GM18520 (cell line): Measurements from ENCODE around the gene SLC13A4.
"Not testable (repeated sequence)": the region's sequence is repeated elsewhere in the genome, so short reads cannot be mapped to it uniquely, and the experiment has no call there.

ENCODE experiments used
- ATAC-seq: cut with Tn5 transposase; IDR thresholded peaks from one replicate; pipeline ENCODE4 v1.9.1; 2021; ENCODE audit not compliant: unreplicated experiment

SLC13A4 gene

DNA sequence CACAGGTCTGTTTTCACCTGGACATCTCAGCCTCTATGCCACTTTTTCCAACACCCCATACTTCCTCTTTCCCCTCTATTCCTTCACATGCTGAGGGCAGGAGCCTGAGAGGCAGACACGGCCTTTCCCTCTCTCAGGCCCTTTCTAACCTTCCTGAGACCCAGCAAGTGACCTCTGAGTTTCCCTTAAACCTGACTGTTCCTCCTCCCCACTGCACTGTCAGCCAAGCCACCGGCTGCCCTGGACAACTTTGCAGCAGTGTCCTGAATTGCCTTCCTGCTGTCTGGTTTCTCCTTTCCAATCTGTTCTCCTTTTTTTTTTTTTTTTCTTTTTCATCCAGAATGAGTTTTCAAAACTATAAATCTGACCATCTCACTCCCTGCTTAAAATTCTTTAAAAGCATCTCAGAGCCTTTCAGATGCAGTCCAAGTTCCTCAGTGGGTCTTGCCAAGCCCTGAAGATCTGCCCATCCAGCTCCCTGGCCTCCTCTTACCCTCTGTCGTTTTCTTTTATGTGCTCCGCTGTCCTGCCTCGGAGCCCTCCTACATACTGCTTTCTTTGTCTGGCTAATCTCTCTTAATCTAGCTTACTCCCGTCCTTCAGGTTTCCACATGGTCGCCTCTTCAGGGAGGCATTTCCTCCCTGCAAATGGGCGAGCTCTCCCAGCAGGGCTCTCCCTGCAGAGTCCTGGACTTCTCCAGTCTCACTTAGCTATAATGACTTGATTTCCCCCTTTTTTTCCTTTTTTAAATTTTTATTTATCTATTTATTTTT lies 30.5 kb downstream of the SLC13A4 start:
- ATAC-seq: no peak

DNA sequence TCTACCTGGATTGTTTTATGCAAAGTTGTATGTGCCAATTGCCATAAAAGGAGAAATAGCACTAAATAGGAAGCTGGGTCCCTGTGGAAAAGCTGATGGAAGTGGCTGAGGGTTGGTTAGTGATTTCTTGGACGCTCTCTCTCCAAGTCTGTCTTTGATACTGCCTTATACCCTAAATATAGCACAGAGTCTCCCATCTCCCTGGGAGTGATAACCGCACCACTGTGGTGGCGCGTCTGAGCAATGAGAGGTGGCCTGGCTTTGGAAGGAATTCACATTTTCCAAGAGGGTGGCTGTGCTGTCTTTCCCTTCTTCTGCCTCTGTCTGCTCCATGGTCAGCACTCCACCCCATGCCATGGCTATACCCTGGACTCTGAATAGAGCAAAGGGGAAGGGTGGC lies 34.4 kb downstream of the SLC13A4 start:
- no peak for ATAC-seq

- not testable (repeated sequence) for ATAC-seq
Measured at GRCh38 chr7:135692606-135693005, 35.4 kb downstream of the SLC13A4 start.

- ATAC-seq: no peak
Measured at GRCh38 chr7:135692055-135692454, 35.9 kb downstream of the SLC13A4 start.

GRCh38 chr7:135690566-135690965 lies 37.4 kb downstream of the SLC13A4 start:
- ATAC-seq: no peak

DNA sequence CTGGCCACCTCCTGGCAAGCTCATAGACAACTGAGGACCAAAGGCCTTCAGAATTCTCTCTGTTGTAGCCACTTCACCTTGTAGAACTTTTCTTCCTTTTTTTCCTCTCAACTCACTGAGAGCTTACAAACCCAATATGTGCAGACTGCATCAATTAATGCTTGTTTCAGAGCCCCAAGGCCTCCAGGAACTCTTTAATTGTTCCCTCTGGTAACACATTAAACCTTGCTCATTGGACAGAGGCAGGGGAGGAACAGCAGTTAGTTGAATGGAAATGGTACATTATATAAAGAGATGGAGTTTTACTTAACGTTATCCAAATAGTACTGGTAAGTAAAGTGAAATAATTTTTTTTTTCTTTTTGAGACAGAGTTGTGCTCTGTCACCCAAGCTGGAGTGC lies 40.5 kb downstream of the SLC13A4 start:
- no peak for ATAC-seq

DNA sequence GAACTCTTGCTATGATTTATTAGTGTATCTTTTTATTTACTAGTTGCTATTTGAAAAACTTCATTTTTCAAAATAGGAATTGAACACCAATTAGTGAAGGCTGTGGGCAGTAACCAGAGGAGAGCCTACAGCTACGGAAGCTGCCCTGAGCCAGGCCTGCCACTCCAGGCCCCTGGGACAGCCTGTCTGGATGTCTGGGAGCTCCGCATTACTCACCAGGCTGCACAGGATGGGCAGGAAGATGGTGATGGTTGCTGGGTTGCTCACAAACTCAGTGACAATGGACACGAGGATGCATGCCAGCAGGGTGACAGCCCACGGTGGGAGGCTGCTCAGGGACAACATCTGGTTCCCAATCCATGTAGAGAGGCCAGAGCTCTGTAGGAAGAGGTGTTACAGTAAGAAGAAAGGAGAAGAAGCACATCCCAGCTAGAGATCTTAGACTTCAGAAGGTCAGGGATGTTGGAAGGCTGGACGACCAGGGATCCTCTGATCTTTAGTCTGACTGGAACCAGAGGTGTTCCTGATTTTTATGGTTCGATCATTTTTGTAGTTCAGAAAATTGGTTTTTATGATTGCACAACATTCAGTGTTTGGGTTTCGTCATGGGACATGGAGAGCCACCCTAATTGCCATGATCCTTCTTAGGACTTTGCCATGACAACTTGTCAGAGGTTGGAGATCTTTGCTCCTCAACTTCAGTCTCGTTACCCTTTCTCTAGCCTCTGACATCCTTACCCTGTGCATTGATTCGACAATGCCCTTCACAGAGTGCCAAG lies 42.5 kb downstream of the SLC13A4 start:
- ATAC-seq: no peak

DNA sequence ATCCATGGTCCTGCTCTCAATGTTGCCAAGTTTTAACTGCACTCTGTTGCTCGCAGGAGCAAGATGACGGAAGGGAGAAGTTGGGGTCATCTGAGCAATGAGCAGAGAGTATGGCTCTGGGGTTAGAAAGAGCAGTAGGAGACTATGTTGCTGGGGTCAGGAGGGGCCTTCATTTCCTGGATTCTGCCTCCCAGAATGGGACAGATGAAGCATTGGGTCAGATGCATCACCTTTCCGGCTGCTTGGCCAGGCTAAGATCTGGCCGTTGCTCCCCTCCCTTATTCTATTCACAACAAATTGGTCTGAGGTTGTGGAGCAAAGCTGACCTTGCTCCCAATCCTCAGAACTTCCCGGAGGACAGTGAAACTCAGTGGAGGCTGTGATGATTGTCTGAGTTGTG lies 43.3 kb downstream of the SLC13A4 start:
- ATAC-seq: no peak

- ATAC-seq: no peak
Measured at GRCh38 chr7:135684136-135684535, 43.9 kb downstream of the SLC13A4 start.

DNA sequence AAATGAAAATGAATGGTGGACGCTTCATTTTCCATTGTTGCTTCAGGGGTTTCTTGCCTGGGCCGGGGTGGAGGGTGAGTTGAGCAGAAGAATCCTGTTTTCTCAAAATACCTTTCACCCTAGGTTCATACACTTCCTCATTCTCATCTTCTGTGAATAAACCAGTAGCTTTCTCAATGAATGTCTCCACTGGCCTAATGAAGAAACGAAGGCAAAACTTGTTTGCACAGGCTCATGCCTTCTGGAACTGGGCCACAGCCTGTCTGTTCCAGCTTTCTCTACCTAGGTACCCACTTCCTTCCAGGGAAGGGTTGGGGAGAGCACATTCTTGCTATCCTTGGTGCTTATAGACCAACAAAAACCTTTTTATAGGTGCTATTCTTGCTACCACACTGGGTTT lies 44.4 kb downstream of the SLC13A4 start:
- no peak for ATAC-seq

GRCh38 chr7:135682191-135682590 lies 45.8 kb downstream of the SLC13A4 start:
- ATAC-seq: no peak

GRCh38 chr7:135681762-135682161 lies 46.2 kb downstream of the SLC13A4 start:
- no peak for ATAC-seq

DNA sequence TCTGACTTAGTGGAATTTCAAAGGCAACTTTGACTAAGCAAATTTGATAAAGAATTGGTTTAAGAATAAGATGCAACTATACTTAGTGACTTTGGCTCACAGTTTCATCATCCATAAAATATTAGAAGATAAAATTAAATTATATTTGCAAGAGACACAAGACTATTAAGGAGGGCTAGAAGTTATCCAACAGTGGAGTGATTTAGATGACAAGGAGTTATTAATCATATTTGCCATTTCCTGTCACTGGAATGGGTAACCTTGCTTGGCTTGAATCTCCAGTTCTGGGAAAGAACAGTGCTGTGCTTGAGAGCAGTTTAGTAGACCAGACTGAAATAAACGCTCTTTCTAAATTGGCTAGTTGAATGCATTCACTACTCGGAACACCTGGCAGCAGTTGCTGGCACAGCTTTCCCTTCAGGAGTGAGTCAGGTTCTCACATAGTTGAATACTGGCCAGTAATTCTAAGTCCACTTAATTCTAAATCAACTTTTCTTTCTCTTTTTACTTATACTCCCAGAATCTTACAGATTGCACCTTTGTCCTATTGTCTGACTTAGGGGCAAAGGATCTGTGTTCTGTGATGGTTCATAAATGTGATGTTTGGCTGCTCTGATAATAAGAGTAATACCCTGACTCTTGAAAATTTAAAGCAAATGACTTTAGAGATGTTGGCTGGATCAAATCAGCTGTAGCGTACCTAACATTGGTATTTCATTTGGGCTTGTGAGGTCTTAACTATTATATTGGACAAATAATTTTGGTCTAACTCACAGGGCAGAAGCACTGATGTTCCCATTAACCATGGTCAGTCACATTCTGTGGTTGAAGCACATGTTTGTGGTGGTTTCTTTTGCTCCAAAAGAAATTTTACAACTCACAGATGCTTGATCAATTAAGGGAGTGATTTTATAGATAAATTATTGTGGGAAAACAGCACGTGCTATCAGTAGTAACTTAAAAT lies 49.1 kb downstream of the SLC13A4 start:
- no peak for ATAC-seq

DNA sequence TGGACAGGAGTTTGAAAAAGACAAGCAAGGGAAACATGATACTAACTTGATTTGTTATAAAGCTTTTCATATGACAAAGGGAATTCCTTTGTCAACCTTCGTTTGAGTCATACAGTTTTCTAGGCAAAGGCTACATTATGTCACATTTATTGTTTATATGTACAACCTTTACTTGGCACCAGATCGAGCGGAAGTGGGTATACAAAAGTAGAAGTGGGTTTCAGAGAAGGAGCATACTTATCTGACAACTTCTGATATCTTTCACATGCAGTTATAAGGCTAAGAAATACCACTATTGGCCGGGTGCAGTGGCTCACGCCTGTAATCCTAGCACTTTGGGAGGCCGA lies 54.7 kb downstream of the SLC13A4 start:
- ATAC-seq: no peak

- ATAC-seq: no peak
Measured at GRCh38 chr7:135672560-135673359, 55.2 kb downstream of the SLC13A4 start.

DNA sequence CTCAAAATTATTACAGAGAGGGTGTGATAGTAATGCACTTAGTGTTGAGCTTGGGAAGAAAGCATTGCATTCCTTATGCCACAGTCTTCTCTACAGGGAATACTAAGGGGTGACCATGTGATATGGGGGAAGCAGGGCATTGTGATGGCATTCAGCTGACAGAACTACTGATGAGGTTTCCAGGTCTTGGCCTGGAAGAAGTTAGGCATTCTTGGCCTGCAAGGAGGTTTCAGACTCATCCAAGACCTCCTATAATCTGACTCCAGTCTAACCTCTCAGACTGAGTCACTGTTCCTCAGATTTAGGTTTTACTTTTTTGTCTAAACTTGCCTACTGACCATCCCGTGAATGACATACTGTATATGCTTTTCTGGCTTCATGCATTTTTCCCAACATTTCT lies 57.8 kb downstream of the SLC13A4 start:
- no peak for ATAC-seq

DNA sequence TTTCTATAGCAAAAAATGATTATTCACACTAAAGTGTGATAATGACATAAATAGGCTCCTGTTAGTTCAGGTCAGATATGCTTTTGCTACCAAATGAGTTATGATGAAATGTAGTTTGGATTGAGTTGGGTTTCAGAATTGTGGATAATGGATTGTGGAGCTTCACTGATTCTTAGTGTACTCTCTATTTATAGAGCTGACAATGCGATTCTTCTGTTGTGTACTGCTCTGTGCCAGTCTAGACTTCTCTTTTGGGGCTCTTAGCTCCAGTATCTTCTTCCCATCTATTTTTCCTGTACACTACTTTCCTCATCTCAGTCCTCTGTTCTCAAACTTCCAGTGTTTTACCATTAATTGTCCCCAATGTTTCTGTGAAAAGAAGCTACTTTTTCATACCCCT lies 58.2 kb downstream of the SLC13A4 start:
- no peak for ATAC-seq

- ATAC-seq: not testable (repeated sequence)
Measured at GRCh38 chr7:135668852-135669395, 59.1 kb downstream of the SLC13A4 start.

DNA sequence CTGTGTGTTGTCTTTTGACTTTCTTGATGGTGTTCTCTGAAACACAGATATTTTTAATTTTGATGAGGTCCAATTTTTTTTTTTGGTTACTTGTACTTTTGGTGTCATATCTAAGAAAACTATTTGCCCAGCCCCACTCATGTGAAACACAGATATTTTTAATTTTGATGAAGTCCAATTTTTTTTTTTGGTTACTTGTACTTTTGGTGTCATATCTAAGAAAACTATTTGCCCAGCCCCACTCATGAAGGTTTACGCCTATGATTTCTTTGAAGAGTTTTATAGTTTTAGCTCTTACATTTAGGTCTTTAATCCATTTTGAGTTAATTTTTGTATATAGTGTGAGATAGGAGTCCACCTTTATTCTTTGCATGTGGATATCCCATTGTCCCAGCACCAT lies 60.4 kb downstream of the SLC13A4 start:
- not testable (repeated sequence) for ATAC-seq

- ATAC-seq: no peak
Measured at GRCh38 chr7:135666846-135667245, 61.1 kb downstream of the SLC13A4 start.
